Mesothelial cell of epicardium (in vitro differentiated cells): ENCODE results near the gene RAD51AP2. TPM values are rescaled to one million over a fixed set of nuclear protein-coding genes. Genes with fewer than 3 reads are reported as not detected.
A peak's percentile ranks its signal among the peaks of the same experiment; 100 is the strongest.

Experiments used
- DNase-seq, 2 experiments: peaks; one replicate each; pipeline ENCODE4 v3.0.0; 2021; ENCODE audit warnings: low spot score in 2 of 2; ENCODE audit not compliant: unreplicated experiment in 2 of 2
- H3K27ac Mint-ChIP-seq: 2 replicates; pipeline ENCODE4 v1.8.0; 2021; ENCODE audit warnings: mixed read lengths
- H3K27me3 Mint-ChIP-seq: 2 replicates; pipeline ENCODE4 v1.8.0; 2021; ENCODE audit warnings: low read depth, mixed read lengths
- H3K36me3 Mint-ChIP-seq: 2 replicates; pipeline ENCODE4 v1.8.0; 2021; ENCODE audit warnings: mixed read lengths
- H3K4me1 Mint-ChIP-seq: 2 replicates; pipeline ENCODE4 v1.8.0; 2021; ENCODE audit warnings: mixed read lengths
- H3K4me3 Mint-ChIP-seq: 2 replicates; pipeline ENCODE4 v1.8.0; 2021; ENCODE audit warnings: mild to moderate bottlenecking, moderate library complexity, mixed read lengths
- H3K9me3 Mint-ChIP-seq: 2 replicates; pipeline ENCODE4 v1.8.0; 2021; ENCODE audit warnings: mixed read lengths
- CTCF ChIP-seq: fragments of 200-600 bp; sonication (generic); IDR thresholded peaks from one replicate; pipeline ENCODE4 v1.5.0; 2021; ENCODE audit warnings: antibody characterized with exemption; ENCODE audit not compliant: unreplicated experiment
- total RNA-seq: library from RNA; stranded (reverse); gene quantifications from 3 replicates; pipeline ENCODE4 v1.2.1, GENCODE V29; 2021

Gene RAD51AP2
- total RNA-seq, 1 donor from 2014 or later: 0.16 TPM

- Mint-ChIP-seq H3K36me3 (no peaks in the 10 kb centered on the region), H3K9me3 (no peaks in the 10 kb centered on the region), H3K27me3 (peaks cover 44% of the 10 kb centered on the region), H3K27ac (no peak overlapping the region), H3K4me3 (no peak overlapping the region), H3K4me1 (peaks cover 21% of the 10 kb centered on the region)
- DNase-seq: no peak
- TF ChIP-seq CTCF: no peak
Measured at GRCh38 chr2:17543848-17544247, 25.6 kb upstream of the RAD51AP2 start.

GRCh38 chr2:17543131-17543660, 25.0 kb upstream of the RAD51AP2 start:
- no peak overlapping the region for H3K4me3 Mint-ChIP-seq
- H3K27ac Mint-ChIP-seq: no peak overlapping the region

DNA sequence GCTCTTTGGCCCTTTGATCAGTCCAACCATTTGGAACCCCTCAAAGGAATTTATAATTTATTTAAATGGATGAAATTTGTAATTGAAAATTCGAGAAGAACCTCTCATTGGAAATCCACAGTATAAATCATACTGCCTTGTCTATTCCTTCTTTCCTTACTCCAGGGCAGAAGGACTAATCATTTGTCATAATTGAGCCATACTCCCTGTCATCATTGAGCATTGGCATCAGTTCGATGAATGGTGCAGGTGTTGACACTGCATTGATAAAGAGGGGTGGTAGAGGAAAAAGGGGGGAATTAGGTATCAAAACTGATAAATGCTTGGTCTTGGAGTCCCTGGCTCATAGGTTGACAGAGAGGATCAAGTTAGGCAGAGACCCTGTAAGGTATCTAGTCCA, 24.2 kb upstream of the RAD51AP2 start:
- no peaks in the 10 kb centered on the region for H3K9me3 Mint-ChIP-seq
- H3K27me3 Mint-ChIP-seq: peaks cover 48% of the 10 kb centered on the region
- TF ChIP-seq CTCF: no peak
- no peak overlapping the region for H3K27ac Mint-ChIP-seq
- H3K4me3 Mint-ChIP-seq: no peak overlapping the region
- no peaks in the 10 kb centered on the region for H3K36me3 Mint-ChIP-seq
- DNase-seq: no peak
- peaks cover 21% of the 10 kb centered on the region for H3K4me1 Mint-ChIP-seq

More at GRCh38 chr2:17543131-17543660, 25.0 kb upstream of the RAD51AP2 start:
- TF ChIP-seq CTCF: no peak
- Mint-ChIP-seq H3K4me1 (peaks cover 21% of the 10 kb centered on the region), H3K27me3 (peaks cover 47% of the 10 kb centered on the region), H3K9me3 (no peaks in the 10 kb centered on the region), H3K36me3 (no peaks in the 10 kb centered on the region)
- DNase-seq: no peak

DNA sequence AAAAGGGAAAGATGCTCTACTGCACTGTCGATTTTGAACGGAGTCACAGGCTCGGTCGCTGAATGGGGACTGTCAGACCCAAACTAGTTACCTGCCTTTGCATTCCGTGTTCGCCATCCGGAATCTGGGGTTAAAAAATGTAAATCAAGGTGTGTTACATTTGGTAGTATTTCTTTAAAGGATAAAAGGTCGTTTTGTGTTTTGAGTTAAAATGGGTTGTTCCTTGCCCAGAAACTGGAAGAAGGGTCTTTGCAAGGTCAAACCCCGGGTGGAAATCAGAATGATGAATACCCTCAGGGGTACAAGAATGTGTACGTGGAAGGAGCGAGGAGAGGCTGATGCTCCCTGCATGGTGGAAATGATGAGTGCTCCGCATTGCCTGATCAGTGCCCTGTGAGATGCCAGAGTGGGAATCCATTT, 23.3 kb upstream of the RAD51AP2 start:
- TF ChIP-seq CTCF: no peak
- H3K9me3 Mint-ChIP-seq: no peaks in the 10 kb centered on the region
- no peak for DNase-seq
- H3K27ac Mint-ChIP-seq: no peak overlapping the region
- peaks cover 21% of the 10 kb centered on the region for H3K4me1 Mint-ChIP-seq
- H3K27me3 Mint-ChIP-seq: peaks cover 50% of the 10 kb centered on the region
- H3K4me3 Mint-ChIP-seq: peak overlapping the region; percentile 76
- no peaks in the 10 kb centered on the region for H3K36me3 Mint-ChIP-seq

DNA sequence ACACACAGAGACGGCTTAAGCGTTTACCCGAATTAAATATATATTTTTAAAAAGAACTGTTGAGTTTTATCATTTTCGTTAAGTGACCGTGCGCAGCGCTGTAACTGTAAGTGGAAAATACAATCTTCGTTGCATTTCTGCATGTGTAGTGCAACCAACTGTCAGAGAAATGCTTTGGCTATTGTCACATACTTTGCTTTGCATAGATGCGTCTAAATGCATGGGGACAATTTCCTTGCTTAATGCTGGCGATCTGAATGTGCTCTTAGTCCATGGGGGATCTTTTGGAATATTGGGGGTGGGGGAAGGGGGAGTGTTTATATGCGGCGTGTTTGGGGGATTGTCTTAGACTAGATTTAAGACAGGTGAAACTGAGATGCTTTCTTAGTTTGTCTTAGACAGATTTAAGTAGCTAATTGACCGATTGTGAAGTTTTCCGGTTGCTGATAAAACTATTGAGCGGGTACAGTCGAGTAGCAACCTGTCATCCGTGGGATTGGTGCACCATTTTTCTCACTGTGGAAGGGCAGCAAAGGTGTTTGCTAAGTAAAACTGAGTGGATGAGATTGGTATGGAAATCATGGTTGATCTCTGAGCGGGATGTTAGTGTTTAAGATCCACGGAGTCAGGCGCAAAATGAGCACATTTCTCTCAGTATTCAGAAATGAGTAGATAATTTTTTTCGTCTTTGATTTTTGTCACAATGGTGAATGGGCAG, 22.7 kb upstream of the RAD51AP2 start:
- peaks cover 54% of the 10 kb centered on the region for H3K27me3 Mint-ChIP-seq
- DNase-seq: no peak
- no peak for TF ChIP-seq CTCF
- H3K36me3 Mint-ChIP-seq: no peaks in the 10 kb centered on the region
- no peaks in the 10 kb centered on the region for H3K9me3 Mint-ChIP-seq
- peak overlapping the region; percentile 76 for H3K4me3 Mint-ChIP-seq
- H3K27ac Mint-ChIP-seq: no peak overlapping the region
- peaks cover 21% of the 10 kb centered on the region for H3K4me1 Mint-ChIP-seq
